ENCODE measurements around the gene CD99L2. TPM values are rescaled to one million over a fixed set of nuclear protein-coding genes. Genes with fewer than 3 reads are reported as not detected.

The CD99L2 gene
- total RNA-seq, 1 donor from 2014 or later: 61.9 TPM

GRCh38 chrX:150929058-150929457 is 30.6 kb upstream of the CD99L2 start:
- no peak overlapping the region for H3K27ac Mint-ChIP-seq (ENCODE audit: unreplicated experiment)
- DNase-seq (ENCODE audit: extremely low spot score, unreplicated experiment): no peak
- H3K27me3 Mint-ChIP-seq (ENCODE audit: unreplicated experiment): no peaks in the 10 kb centered on the region
- H3K36me3 Mint-ChIP-seq (ENCODE audit: unreplicated experiment): no peaks in the 10 kb centered on the region
- no peak for TF ChIP-seq CTCF (IDR thresholded peaks at IDR 0.05)
- no peak overlapping the region for H3K4me3 Mint-ChIP-seq (ENCODE audit: unreplicated experiment)
- H3K9me3 Mint-ChIP-seq (ENCODE audit: unreplicated experiment): peaks cover 6% of the 10 kb centered on the region
- no peaks in the 10 kb centered on the region for H3K4me1 Mint-ChIP-seq (ENCODE audit: unreplicated experiment)

GRCh38 chrX:150926791-150927190 is 28.3 kb upstream of the CD99L2 start:
- no peak for DNase-seq (ENCODE audit: extremely low spot score, unreplicated experiment)
- no peak for TF ChIP-seq CTCF (IDR thresholded peaks at IDR 0.05)
- Mint-ChIP-seq H3K27ac (ENCODE audit: unreplicated experiment) (no peak overlapping the region), H3K4me1 (ENCODE audit: unreplicated experiment) (no peaks in the 10 kb centered on the region), H3K27me3 (ENCODE audit: unreplicated experiment) (no peaks in the 10 kb centered on the region), H3K36me3 (ENCODE audit: unreplicated experiment) (no peaks in the 10 kb centered on the region), H3K4me3 (ENCODE audit: unreplicated experiment) (no peak overlapping the region), H3K9me3 (ENCODE audit: unreplicated experiment) (peaks cover 10% of the 10 kb centered on the region)

GRCh38 chrX:150926304-150926703 is 27.8 kb upstream of the CD99L2 start:
- peaks cover 10% of the 10 kb centered on the region for H3K9me3 Mint-ChIP-seq (ENCODE audit: unreplicated experiment)
- no peaks in the 10 kb centered on the region for H3K36me3 Mint-ChIP-seq (ENCODE audit: unreplicated experiment)
- no peaks in the 10 kb centered on the region for H3K27me3 Mint-ChIP-seq (ENCODE audit: unreplicated experiment)
- DNase-seq (ENCODE audit: extremely low spot score, unreplicated experiment): no peak
- H3K4me3 Mint-ChIP-seq (ENCODE audit: unreplicated experiment): no peak overlapping the region
- no peaks in the 10 kb centered on the region for H3K4me1 Mint-ChIP-seq (ENCODE audit: unreplicated experiment)
- no peak for TF ChIP-seq CTCF (IDR thresholded peaks at IDR 0.05)
- H3K27ac Mint-ChIP-seq (ENCODE audit: unreplicated experiment): no peak overlapping the region

- H3K4me3 Mint-ChIP-seq (ENCODE audit: unreplicated experiment): no peak overlapping the region
- no peak for DNase-seq (ENCODE audit: extremely low spot score, unreplicated experiment)
- no peak overlapping the region for H3K27ac Mint-ChIP-seq (ENCODE audit: unreplicated experiment)
- H3K36me3 Mint-ChIP-seq (ENCODE audit: unreplicated experiment): no peaks in the 10 kb centered on the region
- no peak for TF ChIP-seq CTCF (IDR thresholded peaks at IDR 0.05)
- no peaks in the 10 kb centered on the region for H3K4me1 Mint-ChIP-seq (ENCODE audit: unreplicated experiment)
- peaks cover 13% of the 10 kb centered on the region for H3K9me3 Mint-ChIP-seq (ENCODE audit: unreplicated experiment)
- no peaks in the 10 kb centered on the region for H3K27me3 Mint-ChIP-seq (ENCODE audit: unreplicated experiment)
Observed at GRCh38 chrX:150919401-150919800, 20.9 kb upstream of the CD99L2 start.

- H3K4me3 Mint-ChIP-seq (ENCODE audit: unreplicated experiment): no peak overlapping the region
Observed at GRCh38 chrX:150913511-150913910, 15.0 kb upstream of the CD99L2 start.

More at GRCh38 chrX:150913511-150913910, 15.0 kb upstream of the CD99L2 start:
- no peak for DNase-seq (ENCODE audit: extremely low spot score, unreplicated experiment)
- Mint-ChIP-seq H3K36me3 (ENCODE audit: unreplicated experiment) (no peaks in the 10 kb centered on the region), H3K9me3 (ENCODE audit: unreplicated experiment) (peaks cover 11% of the 10 kb centered on the region), H3K27ac (ENCODE audit: unreplicated experiment) (peak overlapping the region; percentile 19), H3K4me1 (ENCODE audit: unreplicated experiment) (peaks cover 3% of the 10 kb centered on the region), H3K27me3 (ENCODE audit: unreplicated experiment) (peaks cover 4% of the 10 kb centered on the region)
- no peak for TF ChIP-seq CTCF (IDR thresholded peaks at IDR 0.05)
